ENCODE data around the gene S100A11. TPM values are rescaled to one million over a fixed set of nuclear protein-coding genes. Genes with fewer than 3 reads are reported as not detected.
A peak's percentile ranks its signal among the peaks of the same experiment; 100 is the strongest.

S100A11 gene
- total RNA-seq, 1 experiment from 2014 or later = 443 TPM

- Histone ChIP-seq H3F3A (ENCODE audit: low read length, unreplicated experiment) (peaks cover 12% of the 10 kb centered on the region), H3K36me3 (ENCODE audit: low read depth, low read length) (no peaks in the 10 kb centered on the region), H3K27me3 (ENCODE audit: low read length) (0 out of 2 replicates have a peak, but pooled peaks cover 1% of the 10 kb centered on the region), H3K9ac (ENCODE audit: low read length) (peak overlapping the region; percentile 91), H3K79me2 (ENCODE audit: low read length) (no peaks in the 10 kb centered on the region), H3K4me2 (ENCODE audit: low read length) (peak overlapping the region; percentile 88), H3K9me2 (replicated peaks; ENCODE audit: low read length) (no peaks in the 10 kb centered on the region), H3K9me3 (ENCODE audit: low read length) (no peaks in the 10 kb centered on the region), H2AFZ (ENCODE audit: low read length) (peak overlapping the region; percentile 63), H4K20me1 (ENCODE audit: low read length) (no peaks in the 10 kb centered on the region), H3K4me3 (ENCODE audit: low read length) (peak overlapping the region; percentile 64), H3K27ac (ENCODE audit: low read length) (peak overlapping the region; percentile 98), H3K4me1 (ENCODE audit: insufficient read depth, low read length) (peaks cover 57% of the 10 kb centered on the region)
- POLR2A ChIA-PET (ENCODE audit: unreplicated experiment) = interaction anchor here (0.6 to 3.3 kb wide), 8 partner anchors 11 to 176 kb away, joined by 3 to 35 read pairs (median 5); partner anchors contain the start of gene S100A11
- intact Hi-C loops (cut with micrococcal nuclease) = loop anchor here (1.0 kb wide), 2 partner anchors 11 to 137 kb away; partner anchors contain the start of gene S100A11
- TF ChIP-seq CTCF (conservative IDR thresholded peaks at IDR 0.05; ENCODE audit: low read depth, low read length) (peak; percentile 57), EZH2 (IDR thresholded peaks at IDR 0.05; ENCODE audit: low read length, unreplicated experiment) (no peak)
- CTCF ChIA-PET = interaction anchor here (0.6 to 1.4 kb wide), 2 partner anchors 11 to 14 kb away, joined by 3 to 6 read pairs; partner anchors contain the start of gene S100A11
- BruUV-seq (replicated peaks) = no TSS peak
- ATAC-seq = peak; percentile 87
- DNase-seq = peak; percentile 99
These were observed 11.1 kb upstream of the S100A11 start for GRCh38 chr1:152047730-152048415.

GRCh38 chr1:152047413-152047729 is 10.6 kb upstream of the S100A11 start:
- H3K4me3 ChIP-seq (ENCODE audit: low read length) = peak overlapping the region; percentile 64
- intact Hi-C loops (cut with micrococcal nuclease) = loop anchor here (1.0 kb wide), 1 partner anchor 10 kb away; the partner anchor contains the start of gene S100A11
- H3K4me1 ChIP-seq (ENCODE audit: insufficient read depth, low read length) = peaks cover 57% of the 10 kb centered on the region
- H3K9me3 ChIP-seq (ENCODE audit: low read length) = no peaks in the 10 kb centered on the region
- H3K4me2 ChIP-seq (ENCODE audit: low read length) = peak overlapping the region; percentile 88
- H3K79me2 ChIP-seq (ENCODE audit: low read length) = no peaks in the 10 kb centered on the region
- H3F3A ChIP-seq (ENCODE audit: low read length, unreplicated experiment) = peaks cover 12% of the 10 kb centered on the region
- peak overlapping the region; percentile 98 for H3K27ac ChIP-seq (ENCODE audit: low read length)
- CTCF ChIA-PET = interaction anchor here (0.6 to 1.1 kb wide), 3 partner anchors 13 to 57 kb away, joined by 3 to 5 read pairs (median 3); no protein-coding TSS in a partner anchor
- DNase-seq (no peak), ATAC-seq (peak; percentile 25; the same call in 1 of the 2 replicates)
- TF ChIP-seq EZH2 (IDR thresholded peaks at IDR 0.05; ENCODE audit: low read length, unreplicated experiment) (no peak), EZH2phosphoT487 (IDR thresholded peaks at IDR 0.05; ENCODE audit: borderline replicate concordance, low read length) (no peak), CTCF (conservative IDR thresholded peaks at IDR 0.05; ENCODE audit: low read depth, low read length) (no peak)
- peak overlapping the region; percentile 63 for H2AFZ ChIP-seq (ENCODE audit: low read length)
- BruUV-seq (replicated peaks) = TSS peak; percentile 91
- H3K9ac ChIP-seq (ENCODE audit: low read length) = peak overlapping the region; percentile 91
- POLR2A ChIA-PET (ENCODE audit: unreplicated experiment) = interaction anchor here (0.5 to 3.3 kb wide), 5 partner anchors 10 to 232 kb away, joined by 3 to 35 read pairs (median 3); partner anchors contain the start of gene S100A11
- no peaks in the 10 kb centered on the region for H3K36me3 ChIP-seq (ENCODE audit: low read depth, low read length)
- H3K27me3 ChIP-seq (ENCODE audit: low read length) = no peaks in the 10 kb centered on the region
- H4K20me1 ChIP-seq (ENCODE audit: low read length) = no peaks in the 10 kb centered on the region
- H3K9me2 ChIP-seq (replicated peaks; ENCODE audit: low read length) = no peaks in the 10 kb centered on the region

GRCh38 chr1:152044386-152044785 is 7.6 kb upstream of the S100A11 start:
- H3K36me3 ChIP-seq (ENCODE audit: low read depth, low read length) = no peaks in the 10 kb centered on the region
- no peaks in the 10 kb centered on the region for H3K9me3 ChIP-seq (ENCODE audit: low read length)
- no peaks in the 10 kb centered on the region for H3K79me2 ChIP-seq (ENCODE audit: low read length)
- H3K27me3 ChIP-seq (ENCODE audit: low read length) = no peaks in the 10 kb centered on the region
- ChIA-PET CTCF (no interaction called here), POLR2A (ENCODE audit: unreplicated experiment) (no interaction called here)
- TF ChIP-seq EZH2phosphoT487 (IDR thresholded peaks at IDR 0.05; ENCODE audit: borderline replicate concordance, low read length) = no peak
- no peak for TF ChIP-seq CTCF (conservative IDR thresholded peaks at IDR 0.05; ENCODE audit: low read depth, low read length)
- H3K4me2 ChIP-seq (ENCODE audit: low read length) = no peak overlapping the region
- no peak overlapping the region for H3K4me3 ChIP-seq (ENCODE audit: low read length)
- BruUV-seq (replicated peaks) = no TSS peak
- no peak overlapping the region for H2AFZ ChIP-seq (ENCODE audit: low read length)
- ATAC-seq (no peak), DNase-seq (no peak)
- H3K9me2 ChIP-seq (replicated peaks; ENCODE audit: low read length) = no peaks in the 10 kb centered on the region
- H3K4me1 ChIP-seq (ENCODE audit: insufficient read depth, low read length) = peaks cover 33% of the 10 kb centered on the region
- H3K27ac ChIP-seq (ENCODE audit: low read length) = no peak overlapping the region
- intact Hi-C loops (cut with micrococcal nuclease) = no loop called here
- H4K20me1 ChIP-seq (ENCODE audit: low read length) = no peaks in the 10 kb centered on the region
- peaks cover 12% of the 10 kb centered on the region for H3F3A ChIP-seq (ENCODE audit: low read length, unreplicated experiment)
- H3K9ac ChIP-seq (ENCODE audit: low read length) = no peak overlapping the region
